ENCODE results near the gene CRIP1. TPM values are rescaled to one million over a fixed set of nuclear protein-coding genes. Genes with fewer than 3 reads are reported as not detected.

Gene CRIP1
- total RNA-seq, 4 donors from 2014 or later: 11.2 to 57.9 (median 34.2) TPM

DNA sequence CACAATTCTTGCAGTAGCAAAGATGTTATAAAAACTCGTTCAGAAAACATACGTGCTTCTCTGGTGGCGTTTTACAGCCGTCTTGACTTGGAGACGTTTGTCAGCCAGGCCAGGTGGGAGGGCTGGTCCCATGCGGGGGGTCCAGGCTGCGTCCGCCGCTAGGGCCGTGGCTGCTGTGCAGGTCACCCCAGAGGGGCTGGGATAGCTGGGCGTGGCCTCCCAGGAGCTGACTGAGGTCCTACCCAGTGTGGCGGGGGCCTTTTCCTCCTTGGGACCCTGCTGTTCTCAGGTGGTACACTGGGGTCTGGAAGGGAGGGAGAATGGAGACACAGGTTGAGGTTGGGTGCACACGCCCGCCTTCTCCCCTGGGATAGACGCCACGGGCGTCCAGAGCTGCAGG, 41.8 kb upstream of the CRIP1 start:
- Histone ChIP-seq H3K4me1 (peaks cover 0 to 30% (median 11%) of the 10 kb centered on the region in 3 donors), H3K27me3 (no peaks in the 10 kb centered on the region), H3K27ac (no peak overlapping the region), H3K36me3 (peaks cover 0 to 62% of the 10 kb centered on the region in 2 donors), H3K4me3 (no peak overlapping the region), H3K9me3 (no peaks in the 10 kb centered on the region)
- TF ChIP-seq POLR2A (IDR thresholded peaks at IDR 0.05) (no peak), EP300 (IDR thresholded peaks at IDR 0.05) (no peak), POLR2AphosphoS5 (IDR thresholded peaks at IDR 0.05) (no peak)
- TF ChIP-seq, protein P1, sequence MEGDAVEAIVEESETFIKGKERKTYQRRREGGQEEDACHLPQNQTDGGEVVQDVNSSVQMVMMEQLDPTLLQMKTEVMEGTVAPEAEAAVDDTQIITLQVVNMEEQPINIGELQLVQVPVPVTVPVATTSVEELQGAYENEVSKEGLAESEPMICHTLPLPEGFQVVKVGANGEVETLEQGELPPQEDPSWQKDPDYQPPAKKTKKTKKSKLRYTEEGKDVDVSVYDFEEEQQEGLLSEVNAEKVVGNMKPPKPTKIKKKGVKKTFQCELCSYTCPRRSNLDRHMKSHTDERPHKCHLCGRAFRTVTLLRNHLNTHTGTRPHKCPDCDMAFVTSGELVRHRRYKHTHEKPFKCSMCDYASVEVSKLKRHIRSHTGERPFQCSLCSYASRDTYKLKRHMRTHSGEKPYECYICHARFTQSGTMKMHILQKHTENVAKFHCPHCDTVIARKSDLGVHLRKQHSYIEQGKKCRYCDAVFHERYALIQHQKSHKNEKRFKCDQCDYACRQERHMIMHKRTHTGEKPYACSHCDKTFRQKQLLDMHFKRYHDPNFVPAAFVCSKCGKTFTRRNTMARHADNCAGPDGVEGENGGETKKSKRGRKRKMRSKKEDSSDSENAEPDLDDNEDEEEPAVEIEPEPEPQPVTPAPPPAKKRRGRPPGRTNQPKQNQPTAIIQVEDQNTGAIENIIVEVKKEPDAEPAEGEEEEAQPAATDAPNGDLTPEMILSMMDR (IDR thresholded peaks at IDR 0.05): no peak
- 85 to 100% methylated on average over 1 to 5 of the region's 17 CpGs for WGBS, 2 donors (ENCODE audit: low coverage in 1 of 2)
- no peak for ATAC-seq

DNA sequence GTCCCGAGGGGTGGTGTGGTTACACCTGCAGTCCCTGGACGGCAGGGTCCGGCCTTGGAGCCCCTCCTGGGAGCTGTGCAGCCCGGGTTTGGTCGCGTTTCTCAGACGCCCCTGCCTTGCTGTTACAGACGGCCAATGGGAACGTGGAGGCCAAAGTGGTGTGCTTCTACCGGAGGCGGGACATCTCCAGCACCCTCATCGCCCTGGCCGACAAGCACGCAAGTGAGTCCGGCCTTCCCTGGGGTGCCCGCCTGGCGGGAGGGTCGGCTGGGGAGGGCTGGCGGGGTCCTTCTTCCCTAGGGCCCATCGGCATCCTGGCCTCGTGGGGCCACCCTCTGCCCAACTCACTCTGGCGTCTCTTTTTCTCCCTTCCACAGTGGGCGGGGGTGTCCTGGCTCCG, 41.4 kb upstream of the CRIP1 start:
- Histone ChIP-seq H3K4me3 (no peak overlapping the region), H3K27me3 (no peaks in the 10 kb centered on the region), H3K36me3 (peaks cover 0 to 62% of the 10 kb centered on the region in 2 donors), H3K9me3 (no peaks in the 10 kb centered on the region), H3K4me1 (peaks cover 0 to 28% (median 11%) of the 10 kb centered on the region in 3 donors), H3K27ac (no peak overlapping the region)
- TF ChIP-seq POLR2A (IDR thresholded peaks at IDR 0.05): no peak
- TF ChIP-seq, protein P1 (IDR thresholded peaks at IDR 0.05): no peak
- TF ChIP-seq POLR2AphosphoS5 (IDR thresholded peaks at IDR 0.05): no peak
- no peak for TF ChIP-seq EP300 (IDR thresholded peaks at IDR 0.05)
- 80 to 86% methylated on average over 1 to 6 of the region's 24 CpGs for WGBS, 2 donors (ENCODE audit: low coverage in 1 of 2)
- ATAC-seq: no peak

DNA sequence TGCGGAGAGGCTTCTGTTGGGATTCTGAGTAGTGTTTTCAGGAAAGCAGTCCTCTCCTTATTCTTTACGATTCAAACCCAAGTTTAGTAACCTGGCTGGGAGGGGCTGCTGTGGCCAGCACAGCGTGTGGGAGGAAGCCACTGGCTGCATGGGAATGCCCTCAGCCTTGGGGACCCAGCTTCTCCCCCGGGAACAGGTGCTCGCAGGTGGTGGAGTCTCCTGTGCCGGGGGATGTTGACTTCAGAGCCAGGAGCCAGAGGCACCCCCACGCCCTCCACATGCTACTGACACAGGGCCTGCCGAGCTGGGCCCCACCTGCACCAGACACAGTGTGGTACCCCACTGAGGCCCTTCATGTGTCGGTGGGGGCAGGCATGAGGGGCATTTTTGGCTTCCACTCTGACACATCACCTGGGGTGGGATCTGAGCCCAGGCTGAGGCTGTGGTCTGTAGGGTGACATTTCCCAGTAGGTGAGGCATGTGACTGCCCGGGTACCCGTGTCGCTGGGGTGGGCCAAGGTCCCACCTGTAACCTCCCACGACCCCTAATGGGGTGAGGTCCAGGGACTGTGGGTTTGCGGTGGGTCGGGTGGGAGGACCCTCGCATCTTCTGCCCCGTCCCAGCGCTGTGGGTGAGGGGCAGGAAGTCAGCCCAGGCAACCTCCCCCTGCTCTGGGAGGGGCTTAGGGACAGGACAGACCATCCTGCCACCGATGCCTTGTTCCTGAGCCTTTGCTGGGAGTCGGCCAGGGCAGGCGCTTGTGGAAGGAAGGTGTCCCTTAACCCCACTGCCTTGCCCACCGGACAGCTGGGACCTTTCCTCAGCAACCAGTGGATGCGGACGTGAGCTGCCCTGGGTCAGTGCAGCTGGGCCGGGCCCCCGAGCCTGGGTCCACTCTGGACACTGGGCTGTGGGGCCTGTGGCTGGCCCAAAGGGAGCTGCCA, 40.5 kb upstream of the CRIP1 start:
- no peak overlapping the region for H3K27ac ChIP-seq
- 85% methylated on average over 4 of the region's 26 CpGs; no CpG with 5 or more reads in 1 of the 2 donors for WGBS, 2 donors (ENCODE audit: low coverage in 1 of 2)
- H3K4me3 ChIP-seq: no peak overlapping the region
- TF ChIP-seq EP300 (IDR thresholded peaks at IDR 0.05): no peak
- TF ChIP-seq, protein P1 (IDR thresholded peaks at IDR 0.05): no peak
- no peak for TF ChIP-seq POLR2AphosphoS5 (IDR thresholded peaks at IDR 0.05)
- no peak for TF ChIP-seq POLR2A (IDR thresholded peaks at IDR 0.05)
- H3K9me3 ChIP-seq: no peaks in the 10 kb centered on the region
- ATAC-seq: no peak
- H3K36me3 ChIP-seq: peaks cover 0 to 62% of the 10 kb centered on the region in 2 donors
- no peaks in the 10 kb centered on the region for H3K27me3 ChIP-seq
- H3K4me1 ChIP-seq: peaks cover 0 to 26% (median 11%) of the 10 kb centered on the region in 3 donors

DNA sequence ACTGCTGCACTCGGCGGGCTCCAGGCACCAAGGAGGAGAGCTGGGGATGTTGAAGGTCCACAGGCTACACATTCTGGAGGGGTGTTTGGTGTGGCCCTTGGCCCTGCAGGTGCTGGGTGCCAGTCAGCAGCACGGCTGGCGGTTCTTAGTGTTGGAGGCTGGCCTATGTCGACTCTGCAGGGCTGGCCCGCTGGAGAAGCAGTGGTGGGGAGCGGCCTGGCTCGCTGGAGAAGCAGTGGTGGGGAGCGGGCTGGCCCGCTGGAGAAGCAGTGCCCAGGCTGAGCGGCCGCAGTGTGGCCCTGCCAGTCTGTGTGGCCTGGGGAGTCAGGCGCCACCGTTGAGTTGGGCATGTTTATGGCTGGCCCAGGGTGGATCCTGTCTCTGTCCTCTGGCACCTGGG, 39.7 kb upstream of the CRIP1 start:
- Histone ChIP-seq H3K36me3 (peaks cover 0 to 64% of the 10 kb centered on the region in 2 donors), H3K4me1 (peaks cover 0 to 26% (median 11%) of the 10 kb centered on the region in 3 donors), H3K4me3 (no peak overlapping the region), H3K27me3 (no peaks in the 10 kb centered on the region), H3K9me3 (no peaks in the 10 kb centered on the region), H3K27ac (no peak overlapping the region)
- TF ChIP-seq POLR2AphosphoS5 (IDR thresholded peaks at IDR 0.05) (no peak), POLR2A (IDR thresholded peaks at IDR 0.05) (no peak), EP300 (IDR thresholded peaks at IDR 0.05) (no peak)
- TF ChIP-seq, protein P1 (IDR thresholded peaks at IDR 0.05): no peak
- ATAC-seq: no peak
- WGBS, 2 donors (ENCODE audit: low coverage in 1 of 2): 0% methylated on average over 1 of the region's 14 CpGs; no CpG with 5 or more reads in 1 of the 2 donors
